GM18499 (cell line): ENCODE results near the gene EXOC3.
"Not testable (repeated sequence)": the region's sequence is repeated elsewhere in the genome, so short reads cannot be mapped to it uniquely, and the experiment has no call there.

Source experiments
- ATAC-seq: cut with Tn5 transposase; IDR thresholded peaks from one replicate; pipeline ENCODE4 v1.9.1; 2021; ENCODE audit warnings: moderate number of reproducible peaks; ENCODE audit not compliant: insufficient read depth, unreplicated experiment

EXOC3 gene

GRCh38 chr5:497090-497700, 54.2 kb downstream of the EXOC3 start:
- ATAC-seq = no peak

DNA sequence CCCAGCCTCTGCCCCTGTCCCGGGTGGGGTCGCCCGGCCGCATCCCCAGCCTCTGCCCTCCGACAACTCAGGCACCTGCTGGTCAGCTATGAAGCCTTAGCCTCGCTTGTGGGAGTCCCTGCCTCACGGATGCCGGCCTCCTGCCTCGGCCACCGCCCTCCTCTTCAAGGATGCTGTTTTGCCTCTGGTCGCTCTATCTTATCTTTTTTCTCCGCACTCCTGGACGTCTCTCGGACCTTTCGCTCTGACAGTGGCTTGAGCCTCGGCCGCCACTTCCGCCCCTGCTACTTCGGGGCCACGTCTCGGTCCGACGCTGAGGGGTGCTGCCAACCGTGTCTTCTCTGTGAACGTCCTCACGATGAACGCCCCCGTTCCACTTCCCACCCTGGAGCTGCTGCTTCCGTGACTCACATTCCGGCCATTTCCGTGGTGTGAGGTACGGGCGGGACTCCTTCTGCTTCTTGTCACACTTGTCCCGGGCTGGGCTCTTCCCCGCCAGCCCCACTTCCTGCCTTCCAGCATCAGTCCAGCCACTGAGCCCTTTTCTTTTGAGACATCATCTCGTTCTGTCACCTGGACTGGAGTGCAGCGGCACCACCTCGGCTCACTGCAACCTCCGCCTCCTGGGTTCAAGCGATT, 55.0 kb downstream of the EXOC3 start:
- ATAC-seq = no peak

GRCh38 chr5:499233-500209, 56.5 kb downstream of the EXOC3 start:
- ATAC-seq = no peak

- no peak for ATAC-seq
These were observed 57.5 kb downstream of the EXOC3 start for GRCh38 chr5:500491-500890.

DNA sequence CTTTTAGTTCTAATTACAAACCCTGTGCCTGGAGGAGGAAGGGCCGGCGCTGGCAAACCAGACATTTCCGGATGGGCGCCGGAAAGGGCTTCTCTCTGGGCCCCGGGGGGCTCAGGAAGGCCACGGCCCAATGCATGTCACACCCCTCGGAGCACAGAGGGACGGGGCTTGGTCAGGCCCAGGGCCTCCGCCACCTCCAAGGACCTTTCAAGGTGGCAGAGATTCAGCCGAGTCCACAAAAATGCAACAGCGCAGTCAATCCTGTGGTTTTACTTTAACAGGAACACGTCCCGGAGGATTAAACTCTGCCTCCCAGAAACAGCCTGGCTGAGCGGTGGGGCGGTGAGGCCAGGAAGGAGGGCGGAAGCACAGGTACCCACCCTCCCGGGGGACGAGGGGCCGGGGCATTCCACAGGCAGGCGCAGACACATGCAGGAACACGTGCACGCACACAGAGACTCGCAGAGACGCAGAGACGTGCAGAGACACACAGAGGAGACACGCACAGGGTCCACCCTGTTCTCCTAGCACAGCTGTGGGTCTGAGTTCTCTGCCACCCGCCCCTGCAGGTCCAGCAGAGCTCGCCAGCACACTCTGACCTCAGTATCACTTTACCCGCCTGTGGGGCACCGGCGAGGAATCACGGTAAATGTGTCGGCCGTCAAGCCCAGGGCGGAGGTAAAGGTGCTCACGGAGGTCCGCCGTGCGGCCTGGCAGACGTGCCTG, 58.3 kb downstream of the EXOC3 start:
- ATAC-seq = no peak

- no peak for ATAC-seq
These were observed 58.8 kb downstream of the EXOC3 start for GRCh38 chr5:501831-502184.

DNA sequence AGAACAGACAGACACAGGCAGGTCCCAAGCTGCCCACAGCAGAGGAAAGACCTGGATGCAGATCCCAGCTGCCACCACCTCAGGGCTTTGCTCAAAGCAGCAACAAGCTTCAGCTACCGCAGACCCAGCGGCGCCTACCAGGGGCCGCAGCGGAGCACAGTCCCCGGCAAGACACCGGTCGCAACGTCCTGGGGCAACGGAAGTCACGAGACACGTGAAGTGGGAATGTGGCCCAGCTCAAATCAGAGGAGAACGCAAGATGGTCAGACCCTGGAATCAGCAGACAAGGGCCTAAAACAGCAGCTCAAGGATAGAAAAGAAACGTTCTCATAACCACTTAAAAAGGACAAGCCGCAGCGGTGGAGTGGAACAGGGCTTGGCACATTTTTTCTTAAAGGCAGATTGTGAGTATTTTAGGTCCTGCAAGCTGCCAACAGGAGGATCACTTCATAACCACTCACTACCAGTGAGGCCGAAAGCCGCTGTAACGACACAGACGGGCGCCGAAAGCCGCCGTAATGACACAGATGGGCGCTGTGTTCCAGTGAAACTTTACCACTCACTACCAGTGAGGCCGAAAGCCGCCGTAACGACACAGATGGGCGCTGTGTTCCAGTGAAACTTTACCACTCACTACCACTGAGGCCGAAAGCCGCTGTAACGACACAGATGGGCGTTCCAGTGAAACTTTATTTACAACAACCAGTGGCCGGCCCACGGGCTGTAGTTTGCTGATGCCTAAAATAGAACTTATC, 59.5 kb downstream of the EXOC3 start:
- ATAC-seq = no peak

DNA sequence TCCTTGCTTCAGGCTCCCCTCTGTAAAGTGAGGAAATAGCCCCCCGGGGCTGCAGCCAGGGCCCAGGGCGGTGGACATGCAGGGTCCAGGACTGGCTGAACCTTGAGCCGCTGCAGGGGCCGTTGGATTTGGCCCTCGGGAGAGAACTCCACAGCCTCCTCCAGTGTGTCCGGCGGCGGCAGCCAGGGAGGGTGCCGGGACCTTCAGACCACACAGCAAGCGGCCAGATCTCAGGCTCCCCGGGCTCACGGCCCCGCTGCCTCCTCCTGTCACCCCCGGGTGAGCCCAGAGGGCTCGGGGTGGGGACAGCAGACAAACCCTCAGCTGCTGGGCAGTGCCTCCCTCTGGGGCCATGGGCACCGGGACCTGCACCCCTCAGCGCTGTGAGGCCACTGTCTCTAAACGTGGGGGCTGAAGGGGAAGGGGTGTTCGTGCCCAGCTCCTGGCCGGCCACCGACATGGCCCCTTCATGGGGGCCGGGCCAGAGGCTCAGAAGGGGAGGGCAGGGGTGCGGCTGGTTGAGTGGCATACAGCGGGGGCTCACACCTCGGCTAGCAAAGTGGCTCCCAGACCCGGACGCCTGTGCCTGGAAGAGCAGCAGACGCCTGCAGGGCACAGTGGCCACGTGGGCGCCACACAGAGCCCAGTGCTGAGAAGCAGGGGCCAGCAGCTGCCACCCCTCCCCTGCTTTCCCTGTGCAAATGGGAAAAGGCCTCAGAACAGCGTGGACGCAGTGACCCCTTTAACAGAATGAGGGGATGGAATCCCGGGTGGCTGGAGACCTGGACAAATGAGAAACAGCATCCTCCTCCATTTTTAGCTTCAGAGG, 61.6 kb downstream of the EXOC3 start:
- ATAC-seq = no peak

- no peak for ATAC-seq
These were observed 63.1 kb downstream of the EXOC3 start for GRCh38 chr5:505951-506525.

DNA sequence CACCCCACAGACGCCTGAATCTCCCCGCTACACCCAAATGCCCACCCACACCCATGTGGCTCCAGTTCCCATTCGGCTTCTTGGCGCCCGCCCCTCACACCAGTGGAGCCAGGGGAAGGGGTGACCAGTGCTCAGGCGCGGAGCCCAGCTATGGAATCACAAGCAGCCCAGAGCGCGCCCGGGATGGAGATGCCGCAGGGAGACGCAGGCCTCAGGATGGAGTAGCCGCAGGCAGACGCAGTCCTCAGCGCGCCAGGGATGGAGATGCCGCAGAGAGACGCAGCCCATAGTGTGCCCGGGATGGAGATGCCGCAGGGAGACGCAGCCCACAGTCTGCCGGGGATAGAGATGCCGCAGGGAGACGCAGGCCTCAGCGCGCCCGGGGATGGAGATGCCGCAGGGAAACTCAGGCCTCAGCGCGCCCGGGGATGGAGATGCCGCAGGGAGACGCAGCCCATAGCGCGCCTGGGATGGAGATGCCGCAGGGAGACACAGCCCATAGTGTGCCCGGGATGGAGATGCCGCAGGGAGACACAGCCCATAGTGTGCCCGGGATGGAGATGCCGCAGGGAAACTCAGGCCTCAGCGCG, 65.1 kb downstream of the EXOC3 start:
- ATAC-seq = not testable (repeated sequence)

- ATAC-seq = no peak
These were observed 66.7 kb downstream of the EXOC3 start for GRCh38 chr5:509611-510185.

DNA sequence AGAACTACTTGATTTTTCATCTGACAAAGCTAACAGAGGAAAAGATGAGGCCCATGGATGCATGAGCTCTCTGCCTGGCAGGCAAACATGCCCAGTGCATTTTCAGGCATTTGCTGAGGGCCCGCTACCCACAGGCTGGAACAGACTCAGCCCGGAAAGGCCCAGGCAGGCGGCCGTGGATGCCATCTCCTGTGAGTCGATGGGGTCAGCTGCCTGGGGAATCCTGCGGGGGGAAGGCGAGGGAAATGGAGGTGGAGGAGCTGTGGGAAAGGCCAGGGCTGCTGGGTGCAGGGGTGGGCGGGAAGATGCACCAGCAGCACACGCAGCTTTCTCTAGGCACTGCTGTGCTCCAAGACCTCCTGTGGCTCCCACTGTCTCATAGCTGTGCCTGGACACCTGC, 67.5 kb downstream of the EXOC3 start:
- ATAC-seq = no peak

DNA sequence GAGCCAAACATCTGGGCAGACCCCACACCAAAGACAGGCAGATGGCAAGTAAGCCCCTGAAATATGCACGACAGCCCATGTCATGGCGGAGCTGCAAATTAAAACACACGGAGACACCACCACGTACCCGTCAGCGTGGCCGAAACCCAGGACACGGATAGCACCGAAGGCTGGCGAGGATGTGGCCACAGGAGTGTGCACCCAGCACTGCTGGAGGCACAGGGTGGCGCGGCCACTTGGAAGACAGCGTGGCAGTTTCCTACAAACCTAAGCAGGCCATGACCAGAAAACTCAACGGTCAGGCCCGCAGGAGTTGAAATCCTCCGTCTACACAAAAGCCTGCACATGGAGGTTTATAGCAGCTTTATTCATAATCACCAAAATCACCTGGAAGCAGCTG, 68.5 kb downstream of the EXOC3 start:
- no peak for ATAC-seq

DNA sequence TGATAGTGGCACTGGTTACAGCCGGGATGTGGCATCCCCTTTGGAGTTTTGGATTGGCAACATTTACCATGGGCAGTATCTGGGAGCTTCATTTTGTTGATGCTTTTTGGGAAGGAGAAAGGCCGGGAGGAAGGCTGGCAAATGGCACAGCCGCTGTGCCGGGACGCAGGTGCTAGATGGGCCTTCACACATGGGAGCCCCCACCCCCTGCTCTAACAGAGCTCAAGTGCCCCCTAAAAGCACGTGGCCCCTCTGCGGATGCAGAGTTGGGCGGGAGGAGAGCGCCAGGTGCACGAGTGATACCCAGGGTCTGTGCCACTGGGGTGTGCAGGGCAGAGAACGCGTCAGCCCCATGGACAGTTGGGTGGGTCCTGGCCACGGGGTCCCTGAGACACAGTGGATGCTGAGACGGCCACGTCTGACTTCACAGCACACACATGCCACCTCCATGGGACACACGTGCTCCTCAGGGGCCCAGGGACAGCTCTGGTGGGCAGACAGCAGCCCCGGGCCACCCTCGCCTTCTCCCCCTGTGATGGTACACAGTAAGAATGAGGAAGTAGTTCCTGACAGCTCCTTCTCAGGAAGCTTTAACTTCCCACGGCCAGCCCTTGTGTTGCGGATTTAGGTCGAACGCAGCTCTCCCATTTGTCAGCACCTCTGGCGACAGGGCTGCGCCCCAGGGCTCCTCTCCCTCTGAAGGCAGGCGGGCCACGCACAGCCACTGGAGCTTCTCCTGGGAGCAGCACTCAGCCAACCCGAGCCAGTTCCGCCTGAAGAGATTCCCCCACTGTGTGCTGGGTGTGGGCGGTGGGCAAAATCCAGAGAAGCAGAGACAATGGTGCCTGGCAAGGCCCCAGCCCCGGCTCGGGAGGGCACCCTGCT, 70.5 kb downstream of the EXOC3 start:
- no peak for ATAC-seq

- ATAC-seq = no peak
These were observed 71.1 kb downstream of the EXOC3 start for GRCh38 chr5:514101-514485.

GRCh38 chr5:514673-515072, 71.7 kb downstream of the EXOC3 start:
- ATAC-seq = no peak

- no peak for ATAC-seq
These were observed 72.4 kb downstream of the EXOC3 start for GRCh38 chr5:515273-515836.
